Fibroblast of villous mesenchyme (primary cell): ENCODE results near the gene CYTH4. TPM values are rescaled to one million over a fixed set of nuclear protein-coding genes. Genes with fewer than 3 reads are reported as not detected.

ENCODE experiments used
- DNase-seq: peaks from one replicate; pipeline ENCODE4 v3.0.0-alpha.2; 2010; ENCODE audit warnings: low read depth
- H3K4me3 ChIP-seq: 2 replicates; pipeline ENCODE4 v1.5.1; 2011; ENCODE audit warnings: low read depth, mild to moderate bottlenecking, low read length
- CTCF ChIP-seq: IDR thresholded peaks from 2 replicates; pipeline ENCODE4 v1.5.1; 2012; ENCODE audit warnings: low read depth, mild to moderate bottlenecking, low read length; ENCODE audit not compliant: insufficient read depth
- total RNA-seq: library from RNA; depleted of rRNA; stranded (reverse); fragments of >200 nt; gene quantifications from 2 replicates; pipeline ENCODE4 v1.2.3, GENCODE V29; 2012

Gene CYTH4
- total RNA-seq, 1 donor = under 0.01 TPM

GRCh38 chr22:37337204-37337943 is 55.1 kb downstream of the CYTH4 start:
- no peak for DNase-seq
- no peak overlapping the region for H3K4me3 ChIP-seq
- no peak for TF ChIP-seq CTCF

- no peak for DNase-seq
- no peak overlapping the region for H3K4me3 ChIP-seq
- TF ChIP-seq CTCF = no peak
Measured at GRCh38 chr22:37338539-37339246, 56.4 kb downstream of the CYTH4 start.

- H3K4me3 ChIP-seq = no peak overlapping the region
- DNase-seq = no peak
- no peak for TF ChIP-seq CTCF
Measured at GRCh38 chr22:37340331-37341262, 58.3 kb downstream of the CYTH4 start.

- DNase-seq = no peak
- TF ChIP-seq CTCF = no peak
Measured at GRCh38 chr22:37342065-37342464, 59.8 kb downstream of the CYTH4 start.

GRCh38 chr22:37343348-37343747 is 61.0 kb downstream of the CYTH4 start:
- DNase-seq = no peak
- no peak for TF ChIP-seq CTCF
- no peak overlapping the region for H3K4me3 ChIP-seq

More at GRCh38 chr22:37342065-37342464, 59.8 kb downstream of the CYTH4 start:
- H3K4me3 ChIP-seq = no peak overlapping the region

- no peak overlapping the region for H3K4me3 ChIP-seq
- no peak for TF ChIP-seq CTCF
- no peak for DNase-seq
Measured at GRCh38 chr22:37343863-37344734, 61.8 kb downstream of the CYTH4 start.
